OCI-LY7 (cell line): ENCODE measurements around the gene SUN2. TPM values are rescaled to one million over a fixed set of nuclear protein-coding genes. Genes with fewer than 3 reads are reported as not detected.
A peak's percentile ranks its signal among the peaks of the same experiment; 100 is the strongest.

Experiments used
- BruUV-seq: library from RNA; stranded (reverse); fragments of 400-500 nt; replicated peaks from 2 replicates; lab custom pipeline; 2021; lab: Mats Ljungman, UMichigan
- CTCF ChIA-PET: fragments of 300-600 bp; sonication (Branson Sonifier 250); formaldehyde crosslinking; loops from one replicate; lab custom pipeline; 2022; ENCODE audit warnings: antibody characterized with exemption; ENCODE audit not compliant: unreplicated experiment; lab: Charles Lee
- POLR2A ChIA-PET: fragments of 300-600 bp; sonication (Branson Sonifier 250); formaldehyde crosslinking; loops from one replicate; lab custom pipeline; 2022; ENCODE audit warnings: antibody characterized with exemption; lab: Charles Lee
- DNase-seq: peaks from one replicate; pipeline ENCODE4 v3.0.0-alpha.2; 2015; ENCODE audit warnings: low spot score
- H2AFZ ChIP-seq: fragments of 200-600 bp; sonication (generic), shearing (Covaris generic); 2 replicates; pipeline ENCODE4 v1.6.1; 2014; ENCODE audit warnings: mild to moderate bottlenecking, antibody characterized with exemption, low read length, moderate library complexity
- H3K27ac ChIP-seq: fragments of 200-600 bp; sonication (generic); 2 replicates; pipeline ENCODE4 v1.5.1; 2014; ENCODE audit warnings: mixed run types, low read depth, mild to moderate bottlenecking, moderate library complexity, low read length, inconsistent platforms; ENCODE audit not compliant: poor library complexity, severe bottlenecking
- H3K36me3 ChIP-seq: fragments of 200-600 bp; sonication (generic); 2 replicates; pipeline ENCODE4 v1.6.1; 2014; ENCODE audit warnings: mild to moderate bottlenecking, antibody characterized with exemption, low read length, moderate library complexity, mixed read lengths; ENCODE audit not compliant: insufficient read depth
- H3K4me1 ChIP-seq: fragments of 200-600 bp; sonication (generic); 2 replicates; pipeline ENCODE4 v1.5.1; 2014; ENCODE audit warnings: mild to moderate bottlenecking, low read length; ENCODE audit not compliant: insufficient read depth, poor library complexity, severe bottlenecking
- H3K4me2 ChIP-seq: fragments of 200-600 bp; sonication (generic); 2 replicates; pipeline ENCODE4 v1.6.1; 2014; ENCODE audit warnings: mild to moderate bottlenecking, low read length
- H3K4me3 ChIP-seq: fragments of 200-600 bp; sonication (generic); 2 replicates; pipeline ENCODE4 v1.5.1; 2014; ENCODE audit warnings: mild to moderate bottlenecking, low read depth, low read length; ENCODE audit not compliant: poor library complexity, severe bottlenecking
- H3K79me2 ChIP-seq: fragments of 200-600 bp; sonication (generic); 2 replicates; pipeline ENCODE4 v1.6.1; 2016; ENCODE audit warnings: low read depth, mild to moderate bottlenecking, low read length, moderate library complexity, mixed read lengths; ENCODE audit not compliant: insufficient read depth
- H3K9me2 ChIP-seq: fragments of 200-600 bp; sonication (generic); 2 replicates; pipeline ENCODE4 v1.6.1; 2016; ENCODE audit warnings: mild to moderate bottlenecking, low read length, mixed read lengths; ENCODE audit not compliant: insufficient read depth
- H3K9me3 ChIP-seq: fragments of 200-600 bp; sonication (generic); 2 replicates; pipeline ENCODE4 v1.6.1; 2014; ENCODE audit warnings: mild to moderate bottlenecking, mixed run types, low read length, mixed read lengths
- H4K20me1 ChIP-seq: fragments of 200-600 bp; sonication (generic); 2 replicates; pipeline ENCODE4 v1.6.1; 2014; ENCODE audit warnings: mild to moderate bottlenecking, antibody characterized with exemption, low read length, moderate library complexity, mixed read lengths; ENCODE audit not compliant: insufficient read depth
- EZH2phosphoT487 ChIP-seq: fragments of 200-600 bp; sonication (generic); IDR thresholded peaks from 2 replicates; pipeline ENCODE4 v1.6.1; 2018; ENCODE audit warnings: low read depth, borderline replicate concordance, mild to moderate bottlenecking, mixed run types, antibody characterized with exemption, low read length, moderate library complexity, mixed read lengths
- intact Hi-C: fragments of 100-400 bp; cut with micrococcal nuclease; formaldehyde crosslinking; loops from one replicate; pipeline ENCODE4 v1.10.0; 2022; ENCODE audit not compliant: unreplicated experiment
- total RNA-seq, 2 experiments: library from RNA; depleted of rRNA in 1 of 2; stranded (reverse); fragments of >200 nt in 1 of 2; shearing (Covaris generic) in 1 of 2; gene quantifications; 2 replicates each; pipeline ENCODE4 v1.2.3, GENCODE V29; 2014 to 2022
- TF ChIP-seq, protein P1 (sequence below): fragments of 200-600 bp; sonication (generic); conservative IDR thresholded peaks from 2 replicates; pipeline ENCODE4 v1.5.1; 2014; ENCODE audit warnings: mild to moderate bottlenecking, antibody characterized with exemption, low read length, moderate library complexity, mixed read lengths

SUN2 gene
- total RNA-seq, 2 experiments from 2014 or later: 59.1 to 80.2 TPM

DNA sequence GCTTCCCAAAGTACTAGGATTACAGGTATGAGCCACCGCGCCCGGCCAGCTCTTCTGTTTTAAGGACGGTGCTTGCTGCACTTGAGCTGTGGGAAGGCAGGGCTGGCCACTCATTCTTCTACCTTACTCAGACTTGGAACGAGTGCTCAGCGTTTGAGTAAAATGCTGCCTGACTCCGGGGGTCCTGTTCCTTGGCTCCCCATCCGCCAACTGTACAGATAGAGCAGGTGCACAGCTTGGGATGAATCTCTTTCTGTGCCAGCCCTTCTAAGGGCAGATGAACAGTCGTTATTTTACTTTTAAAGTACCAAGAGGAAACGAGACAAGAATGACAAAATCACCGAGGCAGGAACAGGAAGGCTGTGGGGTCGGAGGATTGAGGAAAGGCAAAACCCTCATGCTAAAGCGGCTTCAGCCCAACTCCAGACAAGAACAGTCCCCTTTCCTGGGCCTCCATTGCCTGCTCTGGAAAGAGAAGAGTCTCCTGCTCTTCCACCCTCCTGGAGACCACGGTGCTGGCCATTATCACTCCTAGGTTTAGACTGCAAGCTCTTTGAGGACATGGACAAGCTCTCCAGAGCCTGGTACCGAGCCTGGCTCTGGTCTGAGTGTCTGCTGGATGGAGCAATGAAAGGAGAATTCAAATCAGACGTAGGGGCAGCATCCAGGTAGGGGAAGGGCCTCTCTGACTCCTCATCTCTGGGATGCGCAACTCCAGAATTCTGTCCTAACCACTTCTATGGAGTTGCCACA, 1.1 kb upstream of the SUN2 start:
- ChIA-PET CTCF (interaction anchor here (1.3 kb wide), 1 partner anchor 12 kb away, joined by 4 read pairs; no protein-coding TSS in a partner anchor), POLR2A (interaction anchor here (0.7 kb wide), 2 partner anchors 12 to 194 kb away, joined by 3 read pairs; no protein-coding TSS in a partner anchor)
- no peaks in the 10 kb centered on the region for H3K9me3 ChIP-seq
- H3K36me3 ChIP-seq: peaks cover 12% of the 10 kb centered on the region
- H3K27ac ChIP-seq: peak overlapping the region; percentile 52
- peak overlapping the region; percentile 94 for H3K4me3 ChIP-seq
- peaks cover 43% of the 10 kb centered on the region for H3K4me1 ChIP-seq
- no peak for TF ChIP-seq EZH2phosphoT487
- TF ChIP-seq, protein P1, sequence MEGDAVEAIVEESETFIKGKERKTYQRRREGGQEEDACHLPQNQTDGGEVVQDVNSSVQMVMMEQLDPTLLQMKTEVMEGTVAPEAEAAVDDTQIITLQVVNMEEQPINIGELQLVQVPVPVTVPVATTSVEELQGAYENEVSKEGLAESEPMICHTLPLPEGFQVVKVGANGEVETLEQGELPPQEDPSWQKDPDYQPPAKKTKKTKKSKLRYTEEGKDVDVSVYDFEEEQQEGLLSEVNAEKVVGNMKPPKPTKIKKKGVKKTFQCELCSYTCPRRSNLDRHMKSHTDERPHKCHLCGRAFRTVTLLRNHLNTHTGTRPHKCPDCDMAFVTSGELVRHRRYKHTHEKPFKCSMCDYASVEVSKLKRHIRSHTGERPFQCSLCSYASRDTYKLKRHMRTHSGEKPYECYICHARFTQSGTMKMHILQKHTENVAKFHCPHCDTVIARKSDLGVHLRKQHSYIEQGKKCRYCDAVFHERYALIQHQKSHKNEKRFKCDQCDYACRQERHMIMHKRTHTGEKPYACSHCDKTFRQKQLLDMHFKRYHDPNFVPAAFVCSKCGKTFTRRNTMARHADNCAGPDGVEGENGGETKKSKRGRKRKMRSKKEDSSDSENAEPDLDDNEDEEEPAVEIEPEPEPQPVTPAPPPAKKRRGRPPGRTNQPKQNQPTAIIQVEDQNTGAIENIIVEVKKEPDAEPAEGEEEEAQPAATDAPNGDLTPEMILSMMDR: no peak
- 0 out of 2 replicates have a peak, but pooled peaks cover 4% of the 10 kb centered on the region for H4K20me1 ChIP-seq
- BruUV-seq: no TSS peak
- peak overlapping the region; percentile 99 for H3K4me2 ChIP-seq
- intact Hi-C loops: loop anchor here (2.0 to 10.0 kb wide), 2 partner anchors 52 to 688 kb away; partner anchors contain the start of gene GTPBP1
- H3K79me2 ChIP-seq: peaks cover 6% of the 10 kb centered on the region; the same call in 1 of the 2 replicates
- DNase-seq: peak; percentile 55
- no peaks in the 10 kb centered on the region for H3K9me2 ChIP-seq
- peak overlapping the region; percentile 91; the same call in 1 of the 2 replicates for H2AFZ ChIP-seq

DNA sequence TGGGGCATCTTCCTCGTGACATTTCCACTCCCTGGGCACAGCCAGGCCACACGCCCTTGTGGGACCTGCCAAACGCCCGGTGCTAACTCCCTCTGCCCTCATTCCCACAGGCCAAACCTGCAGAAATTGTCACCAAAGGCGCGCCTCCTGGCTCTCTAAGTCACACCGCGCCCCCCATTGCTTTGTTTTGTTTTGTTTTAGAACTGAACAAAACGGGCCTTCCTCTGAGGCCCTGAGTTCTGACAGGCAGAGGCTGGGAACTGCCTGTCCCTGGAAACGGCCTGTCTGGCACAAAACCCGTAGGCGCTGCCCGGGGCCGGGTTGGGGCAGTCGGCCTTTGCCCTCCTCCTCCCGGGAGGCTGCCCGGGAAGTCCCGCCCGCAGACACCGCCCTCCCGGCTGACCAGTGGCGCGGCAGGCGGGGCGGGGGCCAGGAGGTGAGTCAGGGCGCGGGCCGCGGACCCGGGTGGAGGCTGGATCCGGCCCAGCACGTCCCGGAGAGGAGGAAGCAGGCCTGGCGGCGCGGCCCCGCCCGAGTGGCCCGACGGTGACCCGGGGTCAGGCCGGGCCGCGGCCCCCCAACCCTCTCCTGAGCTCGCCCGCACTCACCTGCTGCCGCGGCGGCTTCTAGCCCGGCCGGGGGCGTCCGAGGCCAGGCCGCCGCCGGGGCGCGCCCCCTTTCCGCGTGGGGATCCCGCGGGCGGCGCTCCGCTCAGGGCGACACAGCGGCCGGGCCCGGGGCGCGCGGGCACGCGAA, 465 bp downstream of the SUN2 start:
- Histone ChIP-seq H3K9me2 (no peaks in the 10 kb centered on the region), H3K4me2 (peak overlapping the region; percentile 94), H3K4me1 (peaks cover 53% of the 10 kb centered on the region), H3K9me3 (no peaks in the 10 kb centered on the region), H3K4me3 (peak overlapping the region; percentile 94), H3K36me3 (peaks cover 24% of the 10 kb centered on the region), H3K79me2 (peaks cover 6% of the 10 kb centered on the region; the same call in 1 of the 2 replicates), H2AFZ (peak overlapping the region; percentile 34; the same call in 1 of the 2 replicates), H4K20me1 (0 out of 2 replicates have a peak, but pooled peaks cover 4% of the 10 kb centered on the region), H3K27ac (peak overlapping the region; percentile 79)
- POLR2A ChIA-PET: interaction anchor here (0.5 kb wide), 1 partner anchor 250 kb away, joined by 3 read pairs; no protein-coding TSS in a partner anchor
- DNase-seq: peak; percentile 50
- CTCF ChIA-PET: interaction anchor here (1.3 kb wide), 1 partner anchor 14 kb away, joined by 4 read pairs; no protein-coding TSS in a partner anchor
- BruUV-seq: no TSS peak
- intact Hi-C loops: loop anchor here (10.0 kb wide), 1 partner anchor 689 kb away; no protein-coding TSS in a partner anchor
- TF ChIP-seq, protein P1: 0 out of 2 replicates have a peak, but pooled peaks have one; percentile 16
- TF ChIP-seq EZH2phosphoT487: no peak
